Endothelial cell (in vitro differentiated cells): ENCODE data around the gene CDKN1B. TPM values are rescaled to one million over a fixed set of nuclear protein-coding genes. Genes with fewer than 3 reads are reported as not detected.

Source experiments
- DNase-seq: peaks from one replicate; pipeline ENCODE4 v3.0.0; 2021; ENCODE audit warnings: low spot score
- H3K27ac Mint-ChIP-seq: one replicate; pipeline ENCODE4 v1.8.0; 2021; ENCODE audit warnings: mixed read lengths, inconsistent platforms; ENCODE audit not compliant: unreplicated experiment
- H3K27me3 Mint-ChIP-seq: one replicate; pipeline ENCODE4 v1.8.0; 2021; ENCODE audit warnings: mild to moderate bottlenecking, moderate library complexity, mixed read lengths, inconsistent platforms; ENCODE audit not compliant: unreplicated experiment
- H3K36me3 Mint-ChIP-seq: one replicate; pipeline ENCODE4 v1.8.0; 2021; ENCODE audit warnings: mild to moderate bottlenecking, low read depth, mixed read lengths, inconsistent platforms; ENCODE audit not compliant: unreplicated experiment
- H3K4me1 Mint-ChIP-seq: one replicate; pipeline ENCODE4 v1.8.0; 2021; ENCODE audit warnings: mild to moderate bottlenecking, mixed read lengths, inconsistent platforms; ENCODE audit not compliant: unreplicated experiment
- H3K4me3 Mint-ChIP-seq: one replicate; pipeline ENCODE4 v1.8.0; 2021; ENCODE audit warnings: mild to moderate bottlenecking, mixed read lengths, inconsistent platforms; ENCODE audit not compliant: unreplicated experiment
- H3K9me3 Mint-ChIP-seq: one replicate; pipeline ENCODE4 v1.8.0; 2021; ENCODE audit warnings: mixed read lengths, inconsistent platforms; ENCODE audit not compliant: unreplicated experiment
- CTCF ChIP-seq: fragments of 200-600 bp; sonication (generic); IDR thresholded peaks from one replicate; pipeline ENCODE4 v1.5.0; 2021; ENCODE audit warnings: antibody characterized with exemption; ENCODE audit not compliant: unreplicated experiment
- total RNA-seq: library from RNA; stranded (reverse); fragmentation: NEBNext Ultra II Directional; extraction: Animal tissue kit (Norgen Biotek cat#: 25700); gene quantifications from one replicate; pipeline ENCODE4 v1.2.1, GENCODE V29; 2021; ENCODE audit not compliant: unreplicated experiment

CDKN1B gene
- total RNA-seq, 1 donor from 2014 or later = 34.6 TPM

- peaks cover 2% of the 10 kb centered on the region for H3K27me3 Mint-ChIP-seq
- H3K4me1 Mint-ChIP-seq = peaks cover 12% of the 10 kb centered on the region
- H3K4me3 Mint-ChIP-seq = no peak overlapping the region
- DNase-seq = peak; percentile 67
- TF ChIP-seq CTCF = no peak
- H3K9me3 Mint-ChIP-seq = no peaks in the 10 kb centered on the region
- peak overlapping the region; percentile 68 for H3K27ac Mint-ChIP-seq
- H3K36me3 Mint-ChIP-seq = no peaks in the 10 kb centered on the region
These were observed 32.6 kb upstream of the CDKN1B start for GRCh38 chr12:12684375-12685106.

- DNase-seq = no peak
- Mint-ChIP-seq H3K4me1 (peaks cover 12% of the 10 kb centered on the region), H3K36me3 (no peaks in the 10 kb centered on the region), H3K4me3 (no peak overlapping the region), H3K27ac (no peak overlapping the region), H3K27me3 (peaks cover 2% of the 10 kb centered on the region), H3K9me3 (no peaks in the 10 kb centered on the region)
- no peak for TF ChIP-seq CTCF
These were observed 31.9 kb upstream of the CDKN1B start for GRCh38 chr12:12685305-12685704.

GRCh38 chr12:12686472-12686871 lies 30.7 kb upstream of the CDKN1B start:
- no peak for TF ChIP-seq CTCF
- Mint-ChIP-seq H3K9me3 (no peaks in the 10 kb centered on the region), H3K4me1 (peaks cover 12% of the 10 kb centered on the region), H3K36me3 (no peaks in the 10 kb centered on the region), H3K27me3 (no peaks in the 10 kb centered on the region), H3K27ac (no peak overlapping the region), H3K4me3 (no peak overlapping the region)
- no peak for DNase-seq

- no peak for DNase-seq
- Mint-ChIP-seq H3K27me3 (no peaks in the 10 kb centered on the region), H3K36me3 (no peaks in the 10 kb centered on the region), H3K27ac (no peak overlapping the region), H3K9me3 (no peaks in the 10 kb centered on the region), H3K4me3 (no peak overlapping the region), H3K4me1 (peaks cover 12% of the 10 kb centered on the region)
- no peak for TF ChIP-seq CTCF
These were observed 30.2 kb upstream of the CDKN1B start for GRCh38 chr12:12686925-12687324.

- Mint-ChIP-seq H3K9me3 (no peaks in the 10 kb centered on the region), H3K4me1 (peaks cover 6% of the 10 kb centered on the region), H3K4me3 (no peak overlapping the region), H3K36me3 (no peaks in the 10 kb centered on the region), H3K27ac (no peak overlapping the region), H3K27me3 (no peaks in the 10 kb centered on the region)
- no peak for DNase-seq
- TF ChIP-seq CTCF = no peak
These were observed 27.4 kb upstream of the CDKN1B start for GRCh38 chr12:12689647-12690300.
